ENCODE data around the gene ZNF605. TPM values are rescaled to one million over a fixed set of nuclear protein-coding genes. Genes with fewer than 3 reads are reported as not detected.
"Not testable (repeated sequence)": the region's sequence is repeated elsewhere in the genome, so short reads cannot be mapped to it uniquely, and the experiment has no call there.

ZNF605 gene
- total RNA-seq, 1 experiment from 2014 or later, result 17.3 TPM

DNA sequence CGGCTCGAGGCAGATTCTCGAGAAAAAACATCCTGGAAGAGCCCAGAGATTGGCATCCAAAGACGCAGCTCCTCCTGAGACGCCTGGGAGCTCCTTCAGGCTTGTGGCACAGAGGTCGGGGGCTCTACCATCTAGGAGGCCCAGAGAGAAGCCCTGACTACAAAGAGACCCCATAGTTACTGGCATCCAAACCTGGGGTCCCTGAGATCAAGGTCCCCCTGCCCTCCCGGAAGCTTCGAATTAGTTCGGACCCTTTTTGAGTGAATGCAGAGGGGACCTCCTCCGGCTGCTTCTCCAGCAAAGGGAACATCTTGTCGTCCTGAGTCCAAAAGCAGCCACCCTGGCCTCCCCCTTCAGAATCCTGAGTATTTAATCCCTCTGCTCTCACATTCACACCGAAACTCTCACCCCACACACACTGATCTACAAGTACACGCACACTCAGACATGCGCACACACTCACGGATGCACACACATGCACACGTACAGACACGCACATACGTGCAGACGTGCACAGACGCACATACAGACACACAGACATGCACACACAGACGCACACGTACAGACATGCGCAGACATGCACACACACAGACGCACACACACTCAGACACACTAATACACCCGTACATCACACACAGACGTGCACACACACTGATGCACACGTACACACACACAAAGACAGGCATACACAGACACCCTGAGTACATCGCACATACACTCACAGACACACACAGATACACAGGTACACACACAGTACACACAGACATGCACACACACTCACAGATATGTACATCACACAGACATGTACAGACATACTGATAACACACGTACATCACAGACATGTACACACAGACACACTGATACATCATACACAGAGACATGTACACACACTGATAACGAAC lies 5.9 kb downstream of the ZNF605 start:
- no peak for DNase-seq (ENCODE audit: extremely low read depth, low read depth)

GRCh38 chr12:132948146-132949066 lies 7.7 kb downstream of the ZNF605 start:
- DNase-seq (ENCODE audit: extremely low read depth, low read depth), result no peak

- DNase-seq (ENCODE audit: extremely low read depth, low read depth), result no peak
Observed at GRCh38 chr12:132946246-132946820, 9.8 kb downstream of the ZNF605 start.

- DNase-seq (ENCODE audit: extremely low read depth, low read depth), result no peak
Observed at GRCh38 chr12:132945806-132946205, 10.3 kb downstream of the ZNF605 start.

DNA sequence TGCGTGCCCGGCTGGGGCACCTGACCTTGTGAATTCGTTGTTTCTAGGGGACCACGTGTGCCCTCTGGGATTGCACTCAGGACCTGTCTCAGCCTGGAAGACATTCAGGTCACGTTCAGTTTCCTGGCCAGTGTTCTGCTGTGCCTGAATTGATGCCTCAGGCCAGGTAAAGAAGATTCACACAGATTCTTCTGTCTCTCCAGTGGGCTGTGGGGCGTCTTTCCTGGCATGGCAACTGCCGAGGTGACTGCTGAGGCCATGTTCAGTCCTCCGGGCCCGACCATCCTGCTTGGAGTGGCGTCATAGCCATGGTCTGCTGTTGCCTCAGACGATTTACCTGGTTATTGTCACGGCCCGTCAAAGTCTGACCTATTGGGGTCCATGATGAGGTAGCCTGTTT lies 13.5 kb downstream of the ZNF605 start:
- DNase-seq (ENCODE audit: extremely low read depth, low read depth), result no peak

DNA sequence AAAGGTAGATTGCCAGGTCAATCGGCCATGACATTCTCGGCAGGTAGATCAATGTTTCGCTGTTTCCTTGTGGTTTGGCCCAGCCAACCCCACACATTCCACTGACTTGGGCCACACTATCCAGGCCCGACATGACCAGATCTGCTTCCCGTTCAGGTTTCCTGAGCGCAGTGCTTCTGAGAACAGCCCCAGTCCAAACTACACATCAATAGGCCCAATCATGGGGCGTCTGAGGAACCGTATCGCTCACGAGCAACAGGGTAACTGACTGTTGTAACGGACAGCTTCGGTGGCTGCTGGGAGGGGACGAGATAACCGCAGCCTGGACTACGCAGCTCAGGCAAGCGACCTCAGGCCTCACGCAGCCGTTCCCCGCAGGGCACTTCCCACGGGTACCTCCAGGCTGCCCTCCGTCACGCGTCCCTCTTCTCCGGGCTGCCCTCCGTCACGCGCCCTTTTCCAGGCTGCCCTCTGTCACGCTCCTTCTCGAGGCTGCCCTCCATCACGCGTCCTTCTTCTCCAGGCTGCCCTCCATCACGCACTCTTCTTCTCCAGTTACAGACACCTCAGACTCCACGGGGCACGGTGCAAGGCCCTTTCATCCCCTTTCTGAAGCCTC lies 14.7 kb downstream of the ZNF605 start:
- no peak for DNase-seq (ENCODE audit: extremely low read depth, low read depth)

- DNase-seq (ENCODE audit: extremely low read depth, low read depth), result no peak
Observed at GRCh38 chr12:132940071-132940719, 15.9 kb downstream of the ZNF605 start.

GRCh38 chr12:132938807-132939206 lies 17.3 kb downstream of the ZNF605 start:
- DNase-seq (ENCODE audit: extremely low read depth, low read depth), result not testable (repeated sequence)

DNA sequence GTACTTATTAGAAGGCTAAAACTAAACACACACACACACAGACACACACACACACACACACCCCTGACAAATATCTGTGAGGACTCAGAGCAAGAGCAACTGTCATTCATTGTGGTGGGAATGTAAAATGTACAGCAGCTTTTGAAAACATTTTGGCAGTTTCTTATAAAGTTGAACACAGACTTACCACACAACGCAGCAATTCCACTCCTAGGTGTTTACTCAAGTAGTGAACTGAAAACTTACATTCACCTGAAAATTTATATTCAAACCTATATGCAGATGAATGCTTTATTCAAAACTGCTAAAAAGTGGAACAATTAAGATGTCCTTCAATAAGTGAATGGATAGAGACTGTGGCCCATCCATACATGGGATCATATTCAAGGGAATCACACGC lies 18.6 kb downstream of the ZNF605 start:
- no peak for DNase-seq (ENCODE audit: extremely low read depth, low read depth)

DNA sequence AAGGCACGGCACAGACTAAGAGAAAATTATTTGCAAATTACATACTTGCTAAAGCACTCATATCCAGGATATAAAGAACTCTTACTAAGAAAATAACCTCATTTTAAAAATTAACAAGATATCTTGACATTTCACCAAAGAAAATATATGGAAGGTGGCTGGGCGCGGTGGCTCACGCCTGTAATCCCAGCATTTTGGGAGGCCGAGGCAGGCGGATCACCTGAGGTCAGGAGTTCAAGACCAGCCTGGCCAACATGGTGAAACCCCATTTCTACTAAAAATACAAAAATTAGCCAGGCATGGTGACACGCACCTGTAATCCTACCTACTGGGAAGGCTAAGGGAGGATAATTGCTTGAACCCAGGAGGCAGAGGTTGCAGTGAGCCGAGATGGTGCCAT lies 19.2 kb downstream of the ZNF605 start:
- DNase-seq (ENCODE audit: extremely low read depth, low read depth), result not testable (repeated sequence)

DNA sequence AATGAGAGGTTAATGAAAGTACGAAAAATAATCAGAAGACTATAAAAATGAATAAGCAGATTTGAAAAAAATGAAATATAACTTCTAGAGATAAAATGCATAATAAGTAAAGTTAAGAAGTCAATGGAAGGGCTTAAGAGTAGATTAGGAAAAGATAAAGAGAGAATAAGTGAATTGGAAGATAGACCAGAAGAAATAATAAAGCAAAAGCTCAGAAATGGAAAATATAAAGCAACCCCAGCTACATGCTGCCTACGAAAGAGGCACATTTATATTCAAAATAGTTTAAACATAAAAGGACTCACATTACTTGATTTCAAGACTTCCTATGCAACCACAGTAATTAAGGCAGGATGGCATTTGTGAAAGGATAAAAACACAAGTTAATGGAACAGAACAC lies 19.9 kb downstream of the ZNF605 start:
- DNase-seq (ENCODE audit: extremely low read depth, low read depth), result no peak

DNA sequence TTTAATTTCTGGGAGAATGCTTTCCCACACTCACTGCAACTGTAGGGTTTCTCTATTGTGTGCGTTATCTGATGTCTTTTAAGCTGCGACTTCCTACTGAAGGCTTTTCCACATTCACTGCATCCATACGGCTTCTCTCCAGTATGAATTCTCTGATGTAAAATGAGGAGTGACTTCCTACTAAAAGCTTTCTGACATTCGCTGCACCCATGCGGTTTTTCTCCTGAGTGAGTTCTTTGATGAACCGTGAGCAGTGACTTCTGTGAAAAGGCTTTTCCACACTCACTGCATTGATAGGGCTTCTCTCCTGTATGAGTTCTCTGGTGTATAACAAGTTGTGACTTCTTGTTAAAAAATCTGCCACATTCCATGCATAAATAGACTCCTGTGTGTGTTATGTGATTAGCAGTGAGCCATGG lies 29.7 kb downstream of the ZNF605 start:
- no peak for DNase-seq (ENCODE audit: extremely low read depth, low read depth)

- no peak for DNase-seq (ENCODE audit: extremely low read depth, low read depth)
Observed at GRCh38 chr12:132925597-132926414, 30.3 kb downstream of the ZNF605 start.

GRCh38 chr12:132924356-132924755 lies 31.8 kb downstream of the ZNF605 start:
- no peak for DNase-seq (ENCODE audit: extremely low read depth, low read depth)

GRCh38 chr12:132923356-132923909 lies 32.7 kb downstream of the ZNF605 start:
- DNase-seq (ENCODE audit: extremely low read depth, low read depth), result no peak

DNA sequence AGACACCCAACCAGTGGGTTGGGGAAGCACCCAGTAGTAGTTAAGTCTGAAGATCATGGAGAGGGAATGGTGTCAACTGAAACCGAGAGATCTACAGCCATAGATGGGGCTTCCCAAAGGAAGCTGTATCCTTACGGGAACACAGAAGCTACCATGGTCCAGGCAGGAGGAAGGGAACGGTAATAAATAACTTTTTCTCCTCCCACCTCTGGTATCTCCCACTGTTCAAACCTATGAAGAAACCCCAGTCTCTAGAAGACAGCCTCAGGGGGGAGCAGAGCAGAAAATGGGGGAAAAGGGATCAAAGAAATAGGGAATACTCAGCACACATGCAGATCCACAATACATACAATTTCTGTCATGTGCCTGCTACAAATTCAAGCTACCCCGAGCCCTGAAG lies 33.4 kb downstream of the ZNF605 start:
- DNase-seq (ENCODE audit: extremely low read depth, low read depth), result no peak

GRCh38 chr12:132921685-132922084 lies 34.4 kb downstream of the ZNF605 start:
- no peak for DNase-seq (ENCODE audit: extremely low read depth, low read depth)

DNA sequence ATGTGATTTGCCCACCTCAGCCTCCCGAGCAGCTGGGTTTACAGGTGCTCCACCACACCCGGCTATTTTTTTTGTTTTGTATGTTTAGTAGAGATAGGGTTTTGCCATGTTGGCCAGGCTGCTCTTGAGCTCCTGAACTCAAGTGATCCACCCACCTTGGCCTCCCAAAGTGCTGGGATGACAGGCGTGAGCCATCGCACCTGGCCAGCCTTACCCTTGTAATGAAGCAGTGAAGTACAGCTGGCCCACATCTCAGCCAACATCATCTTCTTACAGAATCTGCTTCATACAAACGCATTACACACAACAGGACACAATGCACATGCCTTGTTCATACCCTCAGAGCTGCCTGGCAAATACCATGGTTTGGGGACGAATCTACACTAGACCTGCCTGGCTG lies 37.4 kb downstream of the ZNF605 start:
- no peak for DNase-seq (ENCODE audit: extremely low read depth, low read depth)

DNA sequence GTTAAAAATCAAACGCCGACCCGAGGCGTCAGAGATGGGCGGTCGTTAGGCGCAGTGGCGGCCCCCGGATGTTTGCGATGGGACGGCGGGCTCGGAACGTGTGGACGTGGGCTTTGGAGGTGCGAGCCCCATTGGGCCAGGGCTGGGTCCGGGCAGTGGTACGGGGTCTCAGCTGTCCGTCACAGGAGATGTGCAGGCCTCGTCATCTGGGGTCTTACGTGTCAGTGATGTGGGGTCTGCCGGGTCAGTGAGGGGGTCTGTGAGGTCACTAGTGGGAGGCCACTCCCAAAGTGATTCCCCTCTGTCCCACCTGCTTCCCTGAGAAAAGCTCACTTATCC lies 47.1 kb downstream of the ZNF605 start:
- DNase-seq (ENCODE audit: extremely low read depth, low read depth), result no peak

Data from NCI-H460 (cell line).